H9 (cell line): Measurements from ENCODE around the gene TMEM109. TPM values are rescaled to one million over a fixed set of nuclear protein-coding genes. Genes with fewer than 3 reads are reported as not detected.

ENCODE experiments used
- DNase-seq: peaks from one replicate; pipeline ENCODE4 v3.0.0-alpha.2; 2017
- H2AFZ ChIP-seq: one replicate; pipeline ENCODE4 v1.6.1; 2013; ENCODE audit warnings: mild to moderate bottlenecking, low read length, control low read depth, moderate library complexity
- H2AK5ac ChIP-seq: 2 replicates; pipeline ENCODE4 v1.6.1; 2013; ENCODE audit warnings: low read length, control low read depth, mixed read lengths; ENCODE audit not compliant: insufficient read length
- H2BK120ac ChIP-seq: one replicate; pipeline ENCODE4 v1.6.1; 2013; ENCODE audit warnings: low read depth, mild to moderate bottlenecking, low read length, control low read depth, inconsistent platforms; ENCODE audit not compliant: poor library complexity, severe bottlenecking
- H2BK12ac ChIP-seq: 2 replicates; pipeline ENCODE4 v1.6.1; 2013; ENCODE audit warnings: low read length, control low read depth, mixed read lengths, low read depth; ENCODE audit not compliant: insufficient read length
- H2BK15ac ChIP-seq: 2 replicates; pipeline ENCODE4 v1.6.1; 2013; ENCODE audit warnings: low read depth, low read length, control low read depth
- H2BK20ac ChIP-seq: one replicate; pipeline ENCODE4 v1.6.1; 2013; ENCODE audit warnings: low read depth, mild to moderate bottlenecking, low read length, control low read depth, inconsistent platforms; ENCODE audit not compliant: poor library complexity, severe bottlenecking
- H2BK5ac ChIP-seq: 2 replicates; pipeline ENCODE4 v1.6.1; 2013; ENCODE audit warnings: low read length, control low read depth, mixed read lengths; ENCODE audit not compliant: insufficient read length
- H3K14ac ChIP-seq: 2 replicates; pipeline ENCODE4 v1.6.1; 2013; ENCODE audit warnings: low read length, control low read depth; ENCODE audit not compliant: insufficient read depth
- H3K18ac ChIP-seq: 2 replicates; pipeline ENCODE4 v1.6.1; 2013; ENCODE audit warnings: low read depth, mild to moderate bottlenecking, mixed read lengths, low read length, control low read depth; ENCODE audit not compliant: insufficient read length
- H3K23ac ChIP-seq: 2 replicates; pipeline ENCODE4 v1.6.1; 2013; ENCODE audit warnings: low read length, control low read depth, mixed read lengths, low read depth; ENCODE audit not compliant: insufficient read length
- H3K23me2 ChIP-seq: 2 replicates; pipeline ENCODE4 v1.6.1; 2013; ENCODE audit warnings: low read depth, mild to moderate bottlenecking, mixed read lengths, low read length, control low read depth; ENCODE audit not compliant: insufficient read length, poor library complexity, severe bottlenecking
- H3K27ac ChIP-seq: 2 replicates; pipeline ENCODE4 v1.5.1; 2013; ENCODE audit warnings: low read length, control low read depth, mixed read lengths, low read depth; ENCODE audit not compliant: insufficient read length
- H3K27me3 ChIP-seq: 2 replicates; pipeline ENCODE4 v1.6.1; 2013; ENCODE audit warnings: low read length, control low read depth, inconsistent platforms; ENCODE audit not compliant: insufficient read depth
- H3K4ac ChIP-seq: 2 replicates; pipeline ENCODE4 v1.6.1; 2013; ENCODE audit warnings: low read depth, mild to moderate bottlenecking, control low read depth, inconsistent platforms, low read length, moderate library complexity
- H3K4me1 ChIP-seq: 2 replicates; pipeline ENCODE4 v1.6.1; 2013; ENCODE audit warnings: low read length, control low read depth, inconsistent platforms; ENCODE audit not compliant: insufficient read depth
- H3K4me2 ChIP-seq: 2 replicates; pipeline ENCODE4 v1.6.1; 2013; ENCODE audit warnings: low read length, control low read depth, mixed read lengths; ENCODE audit not compliant: insufficient read length, insufficient read depth
- H3K56ac ChIP-seq: 2 replicates; pipeline ENCODE4 v1.6.1; 2013; ENCODE audit warnings: low read depth, mild to moderate bottlenecking, mixed read lengths, low read length, control low read depth; ENCODE audit not compliant: insufficient read length
- H3K79me1 ChIP-seq: 2 replicates; pipeline ENCODE4 v1.6.1; 2013; ENCODE audit warnings: low read depth, mild to moderate bottlenecking, moderate library complexity, low read length, control low read depth, inconsistent platforms; ENCODE audit not compliant: insufficient read depth, poor library complexity, severe bottlenecking
- H3K79me2 ChIP-seq: 2 replicates; pipeline ENCODE4 v1.6.1; 2013; ENCODE audit warnings: low read length, control low read depth, inconsistent platforms; ENCODE audit not compliant: insufficient read depth
- H3K9ac ChIP-seq: 2 replicates; pipeline ENCODE4 v1.6.1; 2013; ENCODE audit warnings: low read length, control low read depth, mixed read lengths; ENCODE audit not compliant: insufficient read length; ENCODE audit errors: extremely low read depth
- H3K9me3 ChIP-seq: one replicate; pipeline ENCODE4 v1.6.1; 2013; ENCODE audit warnings: low read depth, low read length, inconsistent platforms; ENCODE audit not compliant: control insufficient read depth
- H3T11ph ChIP-seq: one replicate; pipeline ENCODE4 v1.6.1; 2013; ENCODE audit warnings: mild to moderate bottlenecking, low read length, control low read depth, inconsistent platforms
- H4K20me1 ChIP-seq: one replicate; pipeline ENCODE4 v1.6.1; 2013; ENCODE audit not compliant: control insufficient read depth, insufficient read length, insufficient read depth
- H4K5ac ChIP-seq: 2 replicates; pipeline ENCODE4 v1.6.1; 2013; ENCODE audit warnings: low read depth, mild to moderate bottlenecking, mixed read lengths, low read length, control low read depth; ENCODE audit not compliant: insufficient read length
- H4K8ac ChIP-seq: replicated peaks from 2 replicates; pipeline ENCODE4 v1.6.1; 2013; ENCODE audit warnings: low read length, control low read depth, mixed read lengths, low read depth; ENCODE audit not compliant: insufficient read length
- H4K91ac ChIP-seq: 2 replicates; pipeline ENCODE4 v1.6.1; 2013; ENCODE audit warnings: low read depth, mild to moderate bottlenecking, moderate library complexity, mixed read lengths, low read length, control low read depth; ENCODE audit not compliant: insufficient read length
- H3K27ac Mint-ChIP-seq, 3 experiments: 2 replicates in 2 of 3; 3 replicates in 1 of 3; pipeline ENCODE4 v1.8.0; 2020 to 2021; ENCODE audit warnings: mixed read lengths in 3 of 3, mild to moderate bottlenecking in 1 of 3, moderate library complexity in 1 of 3
- H3K27me3 Mint-ChIP-seq: 2 replicates; pipeline ENCODE4 v1.8.0; 2021; ENCODE audit warnings: low read depth, mild to moderate bottlenecking, moderate library complexity, mixed read lengths
- H3K36me3 Mint-ChIP-seq, 3 experiments: 2 replicates in 2 of 3; 3 replicates in 1 of 3; pipeline ENCODE4 v1.8.0; 2020 to 2021; ENCODE audit warnings: low read depth in 3 of 3, mixed read lengths in 3 of 3; ENCODE audit not compliant: insufficient read depth in 1 of 3
- H3K4me1 Mint-ChIP-seq, 2 experiments: 2 replicates each; pipeline ENCODE4 v1.8.0; 2020; ENCODE audit warnings: mixed read lengths in 2 of 2
- H3K4me3 Mint-ChIP-seq, 2 experiments: 2 replicates in 1 of 2; 3 replicates in 1 of 2; pipeline ENCODE4 v1.8.0; 2020 to 2021; ENCODE audit warnings: mild to moderate bottlenecking in 2 of 2, mixed read lengths in 2 of 2, moderate library complexity in 1 of 2
- H3K9me3 Mint-ChIP-seq, 2 experiments: 2 replicates in 1 of 2; 3 replicates in 1 of 2; pipeline ENCODE4 v1.8.0; 2020; ENCODE audit warnings: mild to moderate bottlenecking in 2 of 2, mixed read lengths in 2 of 2, moderate library complexity in 1 of 2
- CTCF ChIP-seq: fragments of 200-600 bp; sonication (generic); conservative IDR thresholded peaks from 3 replicates; pipeline ENCODE4 v1.8.0; 2021; ENCODE audit warnings: antibody characterized with exemption, mild to moderate bottlenecking
- WGBS: extraction: QIAGEN DNeasy Blood & Tissue Kit; methylation state at CpG from one replicate; pipeline ENCODE4 v1.1.7; 2013; ENCODE audit warnings: missing lambda C conversion rate, low lambda C conversion rate, mixed read lengths; ENCODE audit not compliant: insufficient read length; ENCODE audit errors: extremely low coverage; 5-methylcytosine and 5-hydroxymethylcytosine counted together
- total RNA-seq: library from RNA; stranded (reverse); gene quantifications from 2 replicates; pipeline ENCODE4 v1.2.1, GENCODE V29; 2021

The TMEM109 gene
- total RNA-seq, 1 experiment from 2014 or later, result 38.0 TPM

- no peaks in the 10 kb centered on the region; the same call in 1 of the 2 replicates for H3K27me3 ChIP-seq
- no peak overlapping the region for H3T11ph ChIP-seq
- H3K4ac ChIP-seq, result no peak overlapping the region
- no peak overlapping the region for H3K14ac ChIP-seq
- H3K79me2 ChIP-seq, result no peaks in the 10 kb centered on the region
- H2BK15ac ChIP-seq, result no peak overlapping the region
- H4K91ac ChIP-seq, result no peak overlapping the region
- no peak overlapping the region for H3K4me2 ChIP-seq
- no CpG with 5 or more reads among the region's 7 CpGs for WGBS
- Mint-ChIP-seq H3K4me1 (no peaks in the 10 kb centered on the region), H3K4me3 (no peak overlapping the region), H3K27ac (no peak overlapping the region), H3K27me3 (peaks cover 42% of the 10 kb centered on the region), H3K9me3 (no peaks in the 10 kb centered on the region), H3K36me3 (no peaks in the 10 kb centered on the region)
- no peak overlapping the region for H4K5ac ChIP-seq
- no peak overlapping the region for H2AFZ ChIP-seq
- no peak overlapping the region for H3K18ac ChIP-seq
- DNase-seq, result no peak
- H3K23me2 ChIP-seq, result no peaks in the 10 kb centered on the region
- TF ChIP-seq CTCF, result no peak
- no peak overlapping the region for H2BK12ac ChIP-seq
- no peak overlapping the region for H3K9ac ChIP-seq
- no peak overlapping the region for H2BK120ac ChIP-seq
- H4K8ac ChIP-seq, result no peak overlapping the region
- no peak overlapping the region for H3K27ac ChIP-seq
- H3K23ac ChIP-seq, result no peak overlapping the region
- H4K20me1 ChIP-seq, result no peaks in the 10 kb centered on the region
- no peak overlapping the region for H2BK20ac ChIP-seq
- no peaks in the 10 kb centered on the region for H3K4me1 ChIP-seq
- no peak overlapping the region for H2BK5ac ChIP-seq
- no peaks in the 10 kb centered on the region for H3K79me1 ChIP-seq
- no peak overlapping the region for H3K56ac ChIP-seq
- H2AK5ac ChIP-seq, result no peak overlapping the region
- no peaks in the 10 kb centered on the region for H3K9me3 ChIP-seq
Measured at GRCh38 chr11:60960405-60960804, 46.4 kb downstream of the TMEM109 start.
